Glomerular visceral epithelial cell (primary cell): Measurements from ENCODE around the gene PTPRQ.
"Not testable (repeated sequence)": the region's sequence is repeated elsewhere in the genome, so short reads cannot be mapped to it uniquely, and the experiment has no call there.

Experiments used
- DNase-seq: peaks from one replicate; pipeline ENCODE4 v3.0.0-alpha.2; 2016; ENCODE audit errors: extremely low spot score

The PTPRQ gene

GRCh38 chr12:80636832-80637231 lies 192.8 kb downstream of the PTPRQ start:
- peak; percentile 7 for DNase-seq

- no peak for DNase-seq
Observed at GRCh38 chr12:80641936-80642335, 197.9 kb downstream of the PTPRQ start.

GRCh38 chr12:80643961-80644360 lies 199.9 kb downstream of the PTPRQ start:
- DNase-seq = no peak

- peak; percentile 30 for DNase-seq
Observed at GRCh38 chr12:80648881-80649280, 204.8 kb downstream of the PTPRQ start.

- DNase-seq = no peak
Observed at GRCh38 chr12:80655751-80656150, 211.7 kb downstream of the PTPRQ start.

- no peak for DNase-seq
Observed at GRCh38 chr12:80659512-80660063, 215.6 kb downstream of the PTPRQ start.

GRCh38 chr12:80662586-80662985 lies 218.6 kb downstream of the PTPRQ start:
- no peak for DNase-seq

GRCh38 chr12:80670214-80670613 lies 226.2 kb downstream of the PTPRQ start:
- DNase-seq = no peak

- DNase-seq = not testable (repeated sequence)
Observed at GRCh38 chr12:80676042-80676636, 232.1 kb downstream of the PTPRQ start.

- DNase-seq = no peak
Observed at GRCh38 chr12:80676856-80677255, 232.8 kb downstream of the PTPRQ start.

- no peak for DNase-seq
Observed at GRCh38 chr12:80677994-80678393, 234.0 kb downstream of the PTPRQ start.

GRCh38 chr12:80679346-80680131 lies 235.5 kb downstream of the PTPRQ start:
- no peak for DNase-seq

- no peak for DNase-seq
Observed at GRCh38 chr12:80681287-80681686, 237.3 kb downstream of the PTPRQ start.

GRCh38 chr12:80681786-80682185 lies 237.8 kb downstream of the PTPRQ start:
- DNase-seq = no peak

- no peak for DNase-seq
Observed at GRCh38 chr12:80684077-80684495, 240.1 kb downstream of the PTPRQ start.

- DNase-seq = no peak
Observed at GRCh38 chr12:80690090-80690489, 246.1 kb downstream of the PTPRQ start.

GRCh38 chr12:80690513-80690912 lies 246.5 kb downstream of the PTPRQ start:
- DNase-seq = no peak

GRCh38 chr12:80692114-80692513 lies 248.1 kb downstream of the PTPRQ start:
- no peak for DNase-seq

- DNase-seq = no peak
Observed at GRCh38 chr12:80697270-80697887, 253.3 kb downstream of the PTPRQ start.

GRCh38 chr12:80698256-80698655 lies 254.2 kb downstream of the PTPRQ start:
- no peak for DNase-seq

GRCh38 chr12:80698847-80699542 lies 255.0 kb downstream of the PTPRQ start:
- no peak for DNase-seq

- DNase-seq = no peak
Observed at GRCh38 chr12:80700327-80700726, 256.3 kb downstream of the PTPRQ start.
